ENCODE measurements around the gene RMND1. TPM values are rescaled to one million over a fixed set of nuclear protein-coding genes. Genes with fewer than 3 reads are reported as not detected.
"Not testable (repeated sequence)": the region's sequence is repeated elsewhere in the genome, so short reads cannot be mapped to it uniquely, and the experiment has no call there.

RMND1 gene
- total RNA-seq, 1 donor from 2014 or later = 15.7 TPM

GRCh38 chr6:151374036-151374683, 77.8 kb downstream of the RMND1 start:
- intact Hi-C loops (cut with DNase I) = no loop called here
- ATAC-seq (peak; percentile 29), DNase-seq (ENCODE audit: missing footprints) (no peak)

DNA sequence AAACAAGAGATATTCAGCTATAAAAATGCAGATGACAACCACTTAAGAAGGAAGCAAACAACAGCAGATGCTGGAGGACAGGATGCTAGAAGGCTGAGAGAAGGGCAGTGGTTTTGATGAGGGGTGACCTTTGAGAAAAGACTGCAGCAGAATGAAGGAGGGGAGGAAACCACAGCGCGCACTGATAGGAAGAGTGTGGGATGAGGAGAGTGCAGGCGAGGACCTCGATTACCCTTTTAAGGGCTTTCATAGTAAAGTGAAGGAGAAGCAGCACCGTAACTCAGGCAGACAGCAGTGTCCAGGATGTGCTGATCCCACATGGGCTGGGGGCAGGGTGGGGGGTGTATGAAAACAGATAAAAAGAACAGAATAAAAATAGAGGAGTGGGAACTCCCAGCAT, 79.8 kb downstream of the RMND1 start:
- intact Hi-C loops (cut with DNase I) = no loop called here
- no peak for ATAC-seq
- no peak for DNase-seq (ENCODE audit: missing footprints)

DNA sequence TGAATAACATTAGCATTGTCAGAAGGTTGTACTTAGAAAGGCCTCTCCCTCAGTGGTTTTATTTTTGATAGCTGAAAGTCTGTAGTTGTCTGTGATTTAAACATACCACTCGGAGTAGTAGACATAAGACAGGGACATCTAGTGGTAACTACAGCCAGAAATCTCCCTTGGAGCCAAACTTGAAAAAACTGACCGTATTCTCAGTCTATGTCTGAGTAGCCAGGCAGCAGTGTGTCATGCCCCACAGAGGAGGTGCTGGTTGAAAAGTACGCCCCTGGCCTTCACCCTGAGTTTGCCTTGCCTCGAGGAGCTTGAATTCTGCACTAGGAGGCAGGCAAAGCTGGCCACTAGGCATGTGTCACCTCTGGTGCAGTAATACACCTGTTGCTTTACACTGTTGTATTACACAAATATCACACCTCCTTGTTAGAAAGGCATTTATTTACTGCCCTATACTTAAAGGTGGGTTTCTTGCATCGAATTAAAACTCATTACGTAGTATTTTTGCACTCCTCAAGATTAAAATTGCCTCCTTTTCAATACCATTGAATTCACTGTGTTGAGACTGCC, 81.3 kb downstream of the RMND1 start:
- DNase-seq (ENCODE audit: missing footprints) = no peak
- intact Hi-C loops (cut with DNase I) = no loop called here
- no peak for ATAC-seq

GRCh38 chr6:151365233-151365632, 86.7 kb downstream of the RMND1 start:
- DNase-seq (ENCODE audit: missing footprints) = no peak
- no peak for ATAC-seq
- intact Hi-C loops (cut with DNase I) = no loop called here

- ATAC-seq = no peak
- intact Hi-C loops (cut with DNase I) = no loop called here
- no peak for DNase-seq (ENCODE audit: missing footprints)
Measured at GRCh38 chr6:151359486-151359885, 92.4 kb downstream of the RMND1 start.

GRCh38 chr6:151358475-151358874, 93.5 kb downstream of the RMND1 start:
- no peak for ATAC-seq
- DNase-seq (ENCODE audit: missing footprints) = no peak
- intact Hi-C loops (cut with DNase I) = no loop called here

- DNase-seq (ENCODE audit: missing footprints) (no peak), ATAC-seq (no peak)
- intact Hi-C loops (cut with DNase I) = no loop called here
Measured at GRCh38 chr6:151357758-151358436, 94.0 kb downstream of the RMND1 start.

- ATAC-seq; intact Hi-C loops (cut with DNase I); DNase-seq (ENCODE audit: missing footprints): not testable (repeated sequence)
Measured at GRCh38 chr6:151356983-151357382, 94.9 kb downstream of the RMND1 start.

Other genes starting within 250 kb of the RMND1 start
- 18.1 TPM for gene AKAP12, start 212.2 kb downstream of the RMND1 start, total RNA-seq
- gene ZBTB2, start 60.6 kb downstream of the RMND1 start, total RNA-seq = 4.5 TPM
- 0.38 TPM for gene CCDC170, start 41.9 kb upstream of the RMND1 start, total RNA-seq

Measured in Right ventricle myocardium inferior (tissue), 1 donor.